GM21360 (cell line): Measurements from ENCODE around the gene SF3B1.
"Not testable (repeated sequence)": the region's sequence is repeated elsewhere in the genome, so short reads cannot be mapped to it uniquely, and the experiment has no call there.

Source experiments
- ATAC-seq: cut with Tn5 transposase; IDR thresholded peaks from one replicate; pipeline ENCODE4 v1.9.1; 2021; ENCODE audit warnings: mild to moderate bottlenecking, moderate library complexity; ENCODE audit not compliant: unreplicated experiment

Gene SF3B1

DNA sequence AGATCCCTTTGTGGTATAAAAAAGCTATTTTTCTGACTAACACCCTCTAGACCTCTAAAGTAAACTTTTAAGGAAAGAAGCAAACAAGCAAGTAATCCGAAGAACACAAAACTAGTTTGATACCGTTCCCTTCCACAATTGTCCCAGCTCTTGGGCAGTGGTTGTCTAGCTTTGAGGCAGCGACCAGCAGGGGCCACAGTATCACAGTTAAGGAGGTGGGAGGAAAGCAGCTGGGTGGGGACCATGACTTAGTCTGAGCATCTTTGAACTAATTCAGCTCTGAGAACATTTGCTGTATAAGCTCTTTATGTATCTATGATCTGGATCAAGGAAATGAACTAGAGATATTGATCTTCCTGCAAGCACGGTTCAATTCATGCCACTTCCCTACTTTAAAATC is 51.0 kb downstream of the SF3B1 start:
- no peak for ATAC-seq

- no peak for ATAC-seq
Measured at GRCh38 chr2:197381641-197382040, 53.2 kb downstream of the SF3B1 start.

DNA sequence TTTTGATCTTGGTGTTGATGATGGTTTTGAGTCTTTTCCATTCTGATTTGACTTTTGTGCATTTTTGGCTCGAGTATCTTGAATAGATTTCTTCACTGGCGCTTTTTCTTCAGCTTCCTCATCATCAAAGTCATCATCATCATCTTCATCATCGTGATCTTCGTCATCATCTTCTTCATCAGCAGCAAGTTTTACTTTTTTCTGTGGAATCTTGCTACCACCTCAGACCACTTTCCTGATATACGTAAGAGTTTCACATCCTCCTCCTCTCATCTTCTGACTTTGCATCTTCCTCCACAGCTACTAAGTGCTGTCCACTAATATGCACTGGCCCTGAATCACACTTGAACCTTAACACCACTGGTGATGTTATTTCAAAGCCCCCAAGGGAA is 54.9 kb downstream of the SF3B1 start:
- ATAC-seq, result not testable (repeated sequence)

DNA sequence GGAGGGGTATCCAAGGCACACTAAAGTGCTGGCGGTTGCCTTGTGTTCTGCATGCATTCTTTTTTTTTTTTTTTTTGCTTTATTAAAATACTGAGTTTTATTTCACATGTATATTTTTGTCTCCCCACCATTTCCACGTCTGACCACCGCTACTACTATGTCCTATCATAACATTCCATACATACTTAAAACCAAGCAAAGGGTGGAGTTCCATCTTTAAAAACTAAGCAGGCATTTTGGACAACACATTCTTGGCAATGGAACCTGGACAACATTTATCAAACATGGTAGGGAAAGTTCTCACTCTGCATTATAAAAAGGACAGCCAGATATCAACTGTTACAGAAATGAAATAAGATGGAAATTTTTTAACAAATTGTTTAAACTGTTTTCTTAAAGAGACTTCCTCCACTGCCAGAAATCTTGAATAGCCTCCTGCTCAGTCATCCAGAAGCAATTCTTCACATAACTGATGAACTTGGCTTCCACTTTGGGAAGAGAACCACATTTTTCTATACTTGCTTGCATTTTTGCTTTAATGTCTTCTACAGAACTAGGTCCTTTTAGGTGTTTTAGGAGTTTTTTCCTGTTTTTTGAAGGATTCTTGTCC is 55.4 kb downstream of the SF3B1 start:
- not testable (repeated sequence) for ATAC-seq

- ATAC-seq, result no peak
Measured at GRCh38 chr2:197378494-197379307, 56.1 kb downstream of the SF3B1 start.

DNA sequence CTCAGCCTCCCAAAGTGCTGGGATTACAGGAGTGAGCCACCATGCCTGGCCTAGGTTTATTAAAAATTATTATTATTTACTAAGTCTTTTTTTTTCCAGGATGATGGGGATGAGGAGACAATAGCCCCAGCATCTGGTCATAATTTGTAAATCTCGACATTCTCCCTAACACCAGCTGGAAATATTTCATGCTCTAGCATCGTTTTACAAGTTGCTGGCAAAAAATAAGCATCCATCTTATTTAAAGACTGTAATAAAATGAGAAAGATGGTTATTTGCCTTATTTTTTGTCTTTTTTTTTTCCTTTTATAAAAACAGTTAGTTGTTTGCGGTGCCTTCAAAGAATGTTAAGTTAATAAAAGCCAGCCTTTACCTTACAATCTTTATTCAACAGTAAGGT is 56.7 kb downstream of the SF3B1 start:
- no peak for ATAC-seq

DNA sequence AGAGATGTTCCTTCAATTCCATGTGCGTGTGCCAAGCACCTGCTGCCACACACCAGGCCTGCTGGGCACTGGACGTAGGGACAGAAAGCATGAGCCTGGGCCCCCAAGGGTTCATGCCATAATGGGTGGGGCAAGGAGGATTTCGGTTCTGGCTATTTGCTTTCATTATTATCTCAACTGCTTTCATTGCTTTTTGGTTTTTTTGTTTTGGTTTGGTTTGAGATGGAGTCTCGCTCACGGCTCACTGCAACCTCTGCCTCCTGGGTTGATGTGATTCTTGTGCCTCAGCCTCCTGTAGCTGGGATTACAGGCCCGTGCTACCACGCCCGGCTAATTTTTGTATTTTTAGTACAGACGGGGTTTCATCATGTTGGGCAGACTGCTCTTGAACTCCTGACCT is 57.2 kb downstream of the SF3B1 start:
- no peak for ATAC-seq

DNA sequence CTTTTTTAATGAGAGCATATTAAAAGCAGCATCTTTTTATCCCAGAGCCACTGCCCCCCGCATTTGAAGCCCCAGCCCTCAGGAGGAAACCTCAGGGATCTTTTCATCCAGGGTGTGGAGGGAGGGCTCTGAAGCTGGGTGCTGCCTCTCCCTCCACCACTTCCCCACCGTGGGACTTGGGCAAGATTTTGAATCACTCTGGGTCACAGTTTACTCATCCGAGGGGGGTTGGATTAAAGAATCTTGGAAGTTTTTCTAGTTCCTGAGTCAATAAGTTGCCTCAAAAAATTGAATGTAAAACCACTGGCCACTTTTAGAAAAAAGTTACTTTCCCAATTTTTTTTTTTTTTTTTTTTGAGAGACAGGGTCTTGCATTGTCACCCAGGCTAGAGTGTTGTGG is 62.2 kb downstream of the SF3B1 start:
- no peak for ATAC-seq

DNA sequence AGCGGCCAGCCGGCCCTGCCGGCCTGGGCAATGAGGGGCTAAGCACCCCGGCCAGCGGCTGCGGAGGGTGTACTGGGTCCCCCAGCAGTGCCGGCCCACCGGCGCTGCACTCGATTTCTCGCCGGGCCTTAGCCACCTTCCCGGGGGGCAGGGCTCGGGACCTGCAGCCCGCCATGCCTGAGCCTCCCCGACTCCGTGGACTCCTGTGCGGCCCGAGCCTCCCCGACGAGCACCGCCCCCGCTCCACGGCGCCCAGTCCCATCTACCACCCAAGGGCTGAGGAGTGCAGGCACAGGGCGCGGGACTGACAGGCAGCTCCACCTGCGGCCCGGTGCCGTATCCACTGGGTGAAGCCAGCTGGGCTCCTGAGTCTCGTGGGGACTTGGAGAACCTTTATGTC is 64.2 kb downstream of the SF3B1 start:
- not testable (repeated sequence) for ATAC-seq

DNA sequence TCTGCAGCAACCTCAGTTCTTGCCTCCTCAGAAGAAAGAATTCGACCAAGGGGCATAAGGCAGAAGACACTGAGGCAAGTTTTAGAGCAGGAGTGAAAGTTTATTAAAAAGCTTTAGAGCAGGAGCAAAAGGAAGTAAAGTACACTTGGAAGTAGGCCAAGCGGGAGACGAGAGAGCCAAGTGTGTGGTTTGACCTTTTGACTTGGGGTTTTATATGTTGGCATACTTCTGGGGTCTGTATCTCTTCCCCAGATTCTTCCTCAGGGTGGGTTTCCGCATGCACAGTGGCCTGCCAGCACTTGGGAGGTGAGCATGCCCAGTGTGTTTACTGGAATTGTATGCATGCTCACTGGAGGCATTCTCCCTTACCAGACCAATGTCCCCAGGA is 64.9 kb downstream of the SF3B1 start:
- no peak for ATAC-seq

DNA sequence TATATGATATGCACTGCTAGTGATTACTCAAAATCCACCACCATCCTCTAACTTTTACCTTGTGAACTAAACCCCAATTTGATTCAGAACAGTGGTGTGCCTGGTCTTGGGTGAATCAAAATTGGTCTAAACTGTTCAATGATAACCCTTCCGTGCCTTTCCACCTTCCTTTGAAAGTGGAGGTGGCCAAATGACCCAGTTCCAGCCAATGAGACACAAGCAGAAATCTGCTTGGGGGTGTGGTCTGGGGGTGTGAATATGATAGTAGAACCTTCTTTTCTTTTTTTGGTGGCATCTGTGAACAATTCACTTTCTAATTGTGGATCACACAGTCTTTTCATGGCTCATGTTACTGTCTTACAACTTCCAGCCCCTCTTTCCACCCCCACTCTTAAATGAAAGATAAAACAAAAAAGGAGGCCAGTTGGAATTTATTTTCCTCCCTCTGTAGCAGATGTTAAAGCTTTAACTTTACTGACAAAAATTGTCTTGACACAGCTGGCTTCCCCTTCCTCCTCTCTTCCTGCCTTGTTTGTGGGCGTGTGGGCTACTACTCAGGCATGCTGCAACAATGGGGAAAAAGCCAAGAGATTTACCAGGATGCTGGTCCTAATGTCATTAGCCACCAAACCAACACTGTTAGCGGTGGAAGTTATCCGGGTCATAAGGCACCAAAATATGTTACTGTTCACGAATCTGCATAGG is 65.4 kb downstream of the SF3B1 start:
- ATAC-seq, result no peak

DNA sequence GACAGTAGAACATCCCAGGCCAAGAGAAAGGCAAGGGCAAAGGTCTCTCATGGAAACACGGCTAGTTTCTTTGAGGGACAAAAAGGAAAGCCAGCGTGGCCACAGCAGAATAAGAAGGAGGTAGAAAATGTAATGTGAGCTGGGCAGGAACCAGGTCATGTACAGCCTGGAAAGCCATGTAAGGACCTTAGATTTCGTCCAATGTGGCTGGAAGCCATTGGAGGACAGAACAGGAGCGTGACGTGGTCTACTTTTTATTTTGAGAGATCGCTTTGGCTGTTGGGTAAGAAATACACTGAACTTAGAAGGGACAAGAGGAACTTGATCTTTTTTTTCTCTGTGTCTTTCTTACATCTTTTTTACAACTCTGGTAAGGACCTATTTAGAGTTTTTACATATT is 66.4 kb downstream of the SF3B1 start:
- ATAC-seq, result no peak

- no peak for ATAC-seq
Measured at GRCh38 chr2:197363998-197364397, 70.8 kb downstream of the SF3B1 start.

- ATAC-seq, result no peak
Measured at GRCh38 chr2:197360744-197361156, 74.1 kb downstream of the SF3B1 start.

DNA sequence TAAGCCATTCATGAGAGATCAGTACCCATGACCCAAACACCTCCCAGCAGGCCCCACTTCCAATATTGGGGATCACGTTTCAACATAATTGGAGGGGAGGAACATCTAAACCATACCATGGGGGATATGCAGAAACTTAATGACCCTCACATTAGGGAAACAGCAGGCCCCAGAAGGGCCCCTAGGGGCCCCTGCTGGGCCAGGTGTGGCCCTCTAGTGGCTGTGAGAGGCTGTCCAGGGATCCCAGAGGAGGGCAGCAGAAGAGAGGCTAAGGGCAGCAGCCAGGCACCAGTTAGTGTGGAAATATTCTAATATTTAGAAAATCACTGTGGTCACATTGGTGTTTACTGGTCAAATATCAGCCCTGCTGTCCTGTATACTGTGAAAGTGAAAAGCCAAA is 75.0 kb downstream of the SF3B1 start:
- no peak for ATAC-seq

DNA sequence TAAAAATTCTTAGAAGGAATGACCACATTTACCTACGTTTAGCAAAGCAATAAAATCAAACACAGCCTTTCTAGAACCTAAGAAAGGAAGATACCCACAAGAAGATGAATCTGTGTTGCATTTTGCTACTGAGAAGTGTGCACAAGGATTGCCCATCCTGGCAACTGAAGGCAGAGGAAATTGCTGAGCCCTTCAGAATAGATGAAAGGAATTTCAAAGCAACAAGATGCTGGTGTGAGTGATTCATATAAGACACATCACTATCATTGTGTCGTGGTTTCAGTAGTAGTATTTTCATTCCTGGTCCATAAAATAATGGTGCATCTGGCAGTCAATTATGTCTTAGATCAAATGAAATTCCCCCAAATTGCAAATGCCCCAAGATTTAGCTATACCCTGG is 75.9 kb downstream of the SF3B1 start:
- no peak for ATAC-seq

DNA sequence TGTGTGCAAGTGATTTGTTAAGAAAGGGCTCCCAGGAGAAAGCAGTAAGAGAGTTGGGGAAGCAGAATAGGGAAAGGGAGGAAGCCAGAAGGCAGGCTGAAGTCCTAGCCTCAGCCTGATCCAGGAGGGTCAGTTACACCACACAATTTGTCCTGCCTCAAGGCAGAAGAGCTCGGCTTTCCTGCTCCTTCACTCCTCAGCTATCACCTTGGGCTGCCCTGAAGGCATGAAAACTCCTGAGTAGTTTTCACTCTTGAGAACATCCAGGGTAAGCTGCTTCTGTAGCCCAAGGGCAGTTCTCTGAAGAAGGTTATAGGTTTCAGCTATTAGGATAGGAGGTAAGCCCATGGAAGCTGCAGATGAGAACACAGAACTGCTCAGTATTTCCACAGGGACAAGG is 76.8 kb downstream of the SF3B1 start:
- no peak for ATAC-seq

DNA sequence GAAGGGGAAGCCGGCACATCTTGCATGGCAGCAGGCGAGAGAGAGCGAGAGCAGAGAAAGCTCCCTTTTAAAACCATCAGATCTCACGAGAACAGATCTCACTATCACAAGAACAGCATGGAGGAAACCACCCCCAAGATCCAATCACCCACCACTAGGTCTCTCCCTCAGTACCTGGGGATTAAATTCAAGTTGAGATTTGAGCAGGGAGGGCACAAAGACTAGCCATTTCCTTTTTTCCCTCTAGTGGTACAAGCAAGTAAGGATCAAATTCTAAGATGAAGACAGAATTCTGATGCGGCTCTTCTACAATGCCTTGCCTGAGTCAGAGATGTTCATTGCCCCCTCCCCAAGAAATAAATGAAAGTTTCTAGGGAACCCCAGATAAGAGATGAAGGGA is 78.7 kb downstream of the SF3B1 start:
- ATAC-seq, result no peak

GRCh38 chr2:197354169-197354558 is 80.7 kb downstream of the SF3B1 start:
- no peak for ATAC-seq

DNA sequence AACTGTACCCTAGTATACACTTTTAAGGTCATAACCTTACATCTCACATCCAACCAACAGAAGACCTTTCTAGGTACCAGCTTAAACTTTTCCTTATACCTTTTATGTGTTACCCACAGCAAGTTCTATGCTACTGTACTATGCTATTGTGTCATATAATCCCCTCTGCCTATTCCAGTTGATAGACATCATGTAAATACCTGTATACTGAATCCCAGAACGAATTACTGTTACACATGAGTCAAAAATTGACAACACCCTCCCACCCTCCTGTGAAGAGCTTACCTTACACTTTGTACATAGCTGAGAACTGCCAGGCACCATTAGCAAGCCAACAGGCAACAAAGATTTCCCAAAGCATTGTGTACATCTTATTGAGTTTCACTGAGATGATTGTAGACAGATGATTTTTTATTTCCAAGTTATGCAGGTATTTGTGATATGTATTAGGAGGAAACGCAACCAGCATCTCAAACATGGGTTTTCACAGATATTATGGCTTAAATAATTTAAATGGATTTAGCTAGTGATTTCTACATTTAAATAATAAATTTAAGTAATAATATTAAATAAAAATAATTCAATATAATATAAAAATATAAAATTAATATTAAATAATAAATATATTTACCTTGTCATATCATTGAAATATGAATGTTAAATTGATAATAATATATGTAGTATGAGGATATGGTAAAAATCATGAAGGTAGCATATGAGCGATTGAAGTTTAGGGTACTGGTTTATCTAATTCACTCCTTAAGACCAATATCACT is 81.2 kb downstream of the SF3B1 start:
- no peak for ATAC-seq

- no peak for ATAC-seq
Measured at GRCh38 chr2:197349699-197350098, 85.1 kb downstream of the SF3B1 start.
